NCI-H345 treated with DMSO at 0.1 percent for 48 hours (cell line): Measurements from ENCODE around the gene THBS3.
"Not testable (repeated sequence)": the region's sequence is repeated elsewhere in the genome, so short reads cannot be mapped to it uniquely, and the experiment has no call there.

Source experiments
- DNase-seq: peaks from one replicate; lab custom pipeline; 2025; ENCODE audit not compliant: unreplicated experiment; lab: John Stamatoyannopoulos, UW

THBS3 gene

GRCh38 chr1:155160128-155160527 is 47.6 kb downstream of the THBS3 start:
- no peak for DNase-seq

- no peak for DNase-seq
These were observed 48.7 kb downstream of the THBS3 start for GRCh38 chr1:155158991-155159390.

- not testable (repeated sequence) for DNase-seq
These were observed 51.6 kb downstream of the THBS3 start for GRCh38 chr1:155155996-155156643.
